Fibroblast of skin of left biceps (primary cell): Measurements from ENCODE around the gene CES4A.
"Not testable (repeated sequence)": the region's sequence is repeated elsewhere in the genome, so short reads cannot be mapped to it uniquely, and the experiment has no call there.

Experiments used
- DNase-seq, 2 experiments: peaks; one replicate each; pipeline ENCODE4 v3.0.0-alpha.2; 2013; ENCODE audit warnings: low read depth in 2 of 2

The CES4A gene

GRCh38 chr16:66991545-66992077 lies 3.2 kb downstream of the CES4A start:
- no peak for DNase-seq

- not testable (repeated sequence) for DNase-seq
Observed at GRCh38 chr16:66993558-66993957, 5.2 kb downstream of the CES4A start.

GRCh38 chr16:66996324-66996982 lies 8.1 kb downstream of the CES4A start:
- DNase-seq = no peak

GRCh38 chr16:66996983-66997358 lies 8.6 kb downstream of the CES4A start:
- DNase-seq = no peak

DNA sequence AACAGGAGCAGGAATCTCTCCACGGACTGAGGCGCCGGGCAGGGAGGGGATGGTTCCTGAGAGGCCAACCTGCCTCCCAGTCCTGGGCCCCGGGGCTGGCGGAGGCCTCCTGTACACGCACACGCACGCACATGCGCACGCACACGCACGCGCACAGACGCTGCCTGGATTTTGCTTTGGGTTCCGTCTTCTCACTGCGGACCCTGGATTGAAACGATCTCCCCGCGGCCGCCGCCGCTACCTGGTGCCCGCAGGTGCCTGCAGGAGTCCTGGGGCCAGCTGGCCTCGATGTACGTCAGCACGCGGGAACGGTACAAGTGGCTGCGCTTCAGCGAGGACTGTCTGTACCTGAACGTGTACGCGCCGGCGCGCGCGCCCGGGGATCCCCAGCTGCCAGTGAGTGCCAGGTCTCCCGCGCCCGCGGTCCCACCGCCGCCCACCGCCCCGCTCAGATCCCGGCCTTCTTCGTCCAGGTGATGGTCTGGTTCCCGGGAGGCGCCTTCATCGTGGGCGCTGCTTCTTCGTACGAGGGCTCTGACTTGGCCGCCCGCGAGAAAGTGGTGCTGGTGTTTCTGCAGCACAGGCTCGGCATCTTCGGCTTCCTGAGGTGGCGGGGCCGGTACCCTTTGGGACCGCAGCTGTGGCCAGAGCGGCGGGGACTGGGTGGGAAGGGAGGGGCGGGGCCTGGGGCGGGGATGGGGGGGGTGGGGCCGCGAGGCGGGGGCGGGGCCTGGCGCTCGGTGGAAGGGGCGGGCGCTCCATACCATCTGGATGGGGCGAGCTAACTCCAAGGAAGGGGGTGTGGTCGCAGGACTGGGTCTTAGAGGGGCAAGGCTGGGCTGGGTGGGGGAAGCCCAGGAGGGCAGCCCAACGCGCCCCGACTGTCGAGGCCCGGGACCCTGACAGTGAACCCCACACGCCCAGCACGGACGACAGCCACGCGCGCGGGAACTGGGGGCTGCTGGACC lies 12.3 kb downstream of the CES4A start:
- DNase-seq = no peak

DNA sequence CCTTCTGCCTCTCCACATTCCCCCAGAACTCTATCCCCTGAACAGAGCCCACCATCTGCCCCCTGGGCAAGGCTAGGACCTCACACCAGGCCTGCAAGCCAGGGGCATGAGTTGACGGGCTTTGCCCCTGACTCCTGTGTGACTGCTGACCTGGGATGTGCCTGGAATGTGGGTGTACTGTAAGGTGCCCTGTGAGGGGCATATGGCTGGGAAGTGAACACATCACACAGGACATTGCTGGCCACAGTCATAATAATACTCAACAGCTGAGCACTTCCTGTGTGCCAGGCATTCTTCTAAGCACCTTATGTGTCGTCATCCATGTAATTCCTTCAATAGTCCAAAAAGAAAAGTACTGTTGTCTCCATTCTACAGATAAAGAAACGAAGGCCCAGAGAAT lies 13.3 kb downstream of the CES4A start:
- no peak for DNase-seq

DNA sequence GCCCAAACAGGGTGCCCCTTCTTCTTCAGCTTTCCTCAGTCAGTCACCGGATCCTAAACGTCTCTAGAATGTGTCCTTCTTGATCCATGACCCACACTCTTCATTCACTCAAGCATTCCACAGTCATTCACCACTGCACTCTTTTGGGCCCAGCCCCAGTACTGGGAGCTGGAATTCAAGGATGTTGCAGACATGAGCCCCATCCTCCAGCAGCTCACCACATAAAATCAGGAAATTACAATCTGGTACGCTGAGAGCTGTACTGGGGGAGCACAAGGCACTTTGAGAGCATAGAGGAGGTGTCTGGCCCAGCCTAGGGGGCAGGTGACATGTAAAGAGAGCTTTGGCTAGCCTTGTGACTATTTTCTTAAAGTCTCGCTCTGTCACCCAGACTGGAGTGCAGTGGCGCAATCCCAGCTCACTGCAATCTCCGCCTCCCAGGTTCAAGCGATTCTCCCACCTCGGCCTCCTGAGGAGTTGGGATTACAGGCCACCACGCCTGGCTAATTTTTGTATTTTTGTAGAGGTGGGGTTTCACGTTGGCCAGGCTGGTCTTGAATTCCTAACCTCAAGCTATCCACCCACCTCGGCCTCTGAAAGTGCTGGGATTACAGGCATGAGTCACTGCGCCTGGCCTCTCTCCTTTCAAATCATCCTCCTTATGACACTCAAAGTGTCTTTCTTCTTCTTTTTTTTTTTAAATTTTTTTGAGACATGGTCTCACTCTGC lies 18.7 kb downstream of the CES4A start:
- no peak for DNase-seq

- DNase-seq = no peak
Observed at GRCh38 chr16:67009158-67009557, 20.8 kb downstream of the CES4A start.

DNA sequence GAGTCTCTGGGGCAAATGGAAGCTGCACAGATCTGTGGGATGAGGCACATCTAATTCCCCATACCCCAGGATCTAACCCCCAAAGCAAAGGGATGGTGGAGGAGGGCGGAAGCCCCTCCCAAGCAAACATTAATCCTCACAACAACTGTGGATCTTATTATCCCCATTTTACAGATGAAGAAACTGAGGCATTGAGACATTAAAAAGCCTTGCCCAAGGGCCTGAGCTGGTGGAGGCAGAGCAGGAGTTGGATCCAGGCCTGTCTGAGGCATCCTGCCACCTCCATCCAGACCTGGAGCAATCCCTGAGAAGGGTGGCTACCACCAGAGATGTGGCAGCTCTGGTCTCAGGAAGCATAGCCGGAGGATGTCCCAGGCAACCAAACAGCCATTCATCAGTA lies 22.9 kb downstream of the CES4A start:
- DNase-seq = no peak

DNA sequence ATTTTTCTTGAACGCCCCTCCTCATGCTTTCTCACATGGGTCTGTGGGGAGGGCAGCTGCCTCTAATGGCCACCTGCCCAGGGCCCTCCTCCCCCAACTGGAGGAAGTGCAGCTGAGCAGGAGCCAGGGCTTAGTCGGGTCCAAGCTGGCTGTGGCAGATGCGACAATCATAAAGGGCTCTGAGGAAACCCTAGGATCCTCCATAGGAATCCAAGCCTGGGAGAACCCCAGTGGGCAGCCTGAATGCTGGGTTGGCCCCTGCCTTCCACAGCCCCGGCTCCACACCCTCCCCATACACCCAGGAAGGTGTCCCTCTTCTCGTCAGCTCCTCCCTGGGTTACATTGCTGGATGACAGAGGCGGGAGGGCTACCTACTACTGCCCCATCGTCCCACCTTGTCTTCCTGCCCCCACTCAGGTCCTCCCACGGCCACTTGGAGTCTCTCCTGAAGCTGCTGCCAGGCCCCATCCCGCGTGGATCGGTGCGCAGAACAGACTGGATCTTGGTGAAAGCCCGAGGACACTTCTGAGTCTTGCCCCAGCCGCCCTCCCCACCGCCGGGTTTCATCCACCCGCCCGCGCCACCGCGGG lies 24.9 kb downstream of the CES4A start:
- DNase-seq = no peak

DNA sequence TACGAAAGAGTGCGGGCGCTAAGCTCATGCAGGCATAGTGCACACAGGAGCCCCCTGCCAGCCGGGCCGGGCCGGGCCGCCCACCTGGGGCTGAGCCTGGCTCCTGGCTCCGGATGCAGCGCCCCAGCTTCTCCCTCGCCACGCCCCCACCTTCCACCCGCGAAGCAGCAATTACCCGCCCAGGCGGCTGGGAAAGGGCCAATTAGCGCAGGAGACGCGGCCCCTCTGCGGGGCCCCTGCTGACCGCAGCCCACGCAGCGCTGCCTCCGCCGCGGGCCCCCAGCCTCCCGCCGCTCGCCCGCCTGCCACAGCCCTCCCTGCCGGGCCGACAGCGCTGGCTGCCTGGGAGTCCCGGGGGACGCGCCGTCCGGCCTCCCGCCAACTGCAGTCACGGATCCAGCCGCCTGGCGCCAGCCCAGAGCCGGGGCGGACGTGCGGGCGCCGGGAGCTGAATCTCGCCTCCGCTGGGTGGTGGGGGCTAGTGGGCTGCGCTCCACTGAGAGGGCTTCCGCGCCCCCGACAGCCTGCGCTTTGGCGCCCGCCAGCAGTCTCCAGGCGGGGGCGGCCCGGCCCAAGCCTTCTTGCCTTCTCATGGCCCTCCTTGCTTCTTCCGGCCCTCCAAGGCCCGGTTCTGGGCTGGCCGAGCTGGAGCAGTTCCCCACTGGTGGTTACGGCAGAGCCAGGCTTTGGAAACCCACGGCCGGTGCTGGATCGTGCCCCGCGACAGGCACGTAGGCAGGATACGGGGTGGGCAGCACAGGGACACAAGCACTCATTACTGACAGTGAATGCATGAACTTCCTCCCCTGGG lies 25.6 kb downstream of the CES4A start:
- DNase-seq = peak; percentile 50 to 58

DNA sequence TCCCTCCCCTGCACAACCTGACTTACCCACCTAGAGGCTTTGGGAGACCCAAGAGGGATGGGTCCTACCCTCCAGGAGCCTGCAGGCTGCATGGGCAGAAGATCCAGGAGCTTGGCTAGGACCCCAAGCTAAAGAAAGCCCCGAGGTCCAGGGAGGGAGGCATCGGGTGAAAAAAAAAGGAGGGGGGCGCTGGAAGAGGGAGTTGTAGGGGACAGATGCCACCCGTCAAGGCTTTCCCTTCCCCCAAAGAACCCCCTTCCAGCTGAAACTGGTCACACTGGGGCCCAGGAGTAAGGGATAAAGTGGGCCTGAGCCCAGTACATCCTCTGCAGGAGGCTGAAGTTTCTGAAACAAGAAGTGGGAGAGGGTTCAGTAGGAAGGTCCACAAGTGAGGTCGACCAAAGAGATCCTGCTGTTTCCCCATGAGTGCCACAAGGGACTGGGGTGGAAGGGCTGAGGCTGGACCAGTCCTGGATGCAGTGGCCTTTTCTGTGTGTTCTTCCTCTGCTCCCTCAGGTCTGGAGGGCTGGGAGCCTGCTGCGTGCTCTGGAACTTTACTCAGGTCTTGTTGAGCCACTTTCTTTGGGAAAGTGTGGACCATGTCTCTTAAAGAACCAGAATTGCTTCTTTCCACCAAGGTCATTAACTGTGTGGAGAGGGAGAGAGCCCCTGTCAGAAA lies 26.4 kb downstream of the CES4A start:
- DNase-seq = no peak

DNA sequence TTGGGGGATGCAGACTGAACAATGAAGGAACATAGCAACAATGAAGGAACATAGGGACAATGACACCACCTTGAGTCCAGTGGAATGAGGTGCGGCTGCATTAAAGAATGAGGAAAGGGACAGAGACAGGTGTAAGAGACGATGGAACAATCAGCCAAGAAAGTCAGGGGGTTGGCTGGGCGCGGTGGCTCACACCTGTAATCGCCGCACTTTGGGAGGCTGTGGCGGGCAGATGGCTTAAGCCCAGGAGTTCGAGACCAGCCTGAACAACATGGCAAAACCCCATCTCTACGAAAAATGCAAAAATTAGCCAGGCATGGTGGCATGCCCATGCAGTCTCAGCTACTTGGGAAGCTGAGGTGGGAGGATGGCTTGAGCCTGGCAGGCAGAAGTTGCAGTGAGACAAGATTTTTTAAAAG lies 26.9 kb downstream of the CES4A start:
- DNase-seq = no peak

DNA sequence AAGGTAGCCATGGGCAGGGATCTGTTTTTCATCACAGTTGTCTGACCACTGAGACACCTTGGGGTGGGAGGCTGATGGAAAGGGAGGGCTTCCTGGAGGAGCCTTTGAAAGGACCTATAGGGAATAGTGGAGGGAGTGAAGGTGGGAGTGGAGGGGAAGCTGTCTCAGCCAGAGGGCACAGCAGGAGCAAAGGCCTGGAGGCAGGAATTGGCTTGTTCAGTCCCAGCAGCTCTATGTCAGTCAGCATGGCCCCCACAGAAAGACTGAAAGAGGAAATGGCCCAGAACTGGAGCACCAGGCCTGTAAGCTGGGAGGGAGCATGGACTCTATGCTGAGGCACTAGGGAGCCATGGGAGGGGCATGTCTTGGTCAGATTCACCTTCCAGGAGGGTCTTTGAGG lies 27.8 kb downstream of the CES4A start:
- DNase-seq = no peak

- DNase-seq = no peak
Observed at GRCh38 chr16:67016681-67017420, 28.5 kb downstream of the CES4A start.

GRCh38 chr16:67017421-67017750 lies 29.0 kb downstream of the CES4A start:
- DNase-seq = no peak

GRCh38 chr16:67017810-67018488 lies 29.6 kb downstream of the CES4A start:
- DNase-seq = peak; percentile 78 to 80

DNA sequence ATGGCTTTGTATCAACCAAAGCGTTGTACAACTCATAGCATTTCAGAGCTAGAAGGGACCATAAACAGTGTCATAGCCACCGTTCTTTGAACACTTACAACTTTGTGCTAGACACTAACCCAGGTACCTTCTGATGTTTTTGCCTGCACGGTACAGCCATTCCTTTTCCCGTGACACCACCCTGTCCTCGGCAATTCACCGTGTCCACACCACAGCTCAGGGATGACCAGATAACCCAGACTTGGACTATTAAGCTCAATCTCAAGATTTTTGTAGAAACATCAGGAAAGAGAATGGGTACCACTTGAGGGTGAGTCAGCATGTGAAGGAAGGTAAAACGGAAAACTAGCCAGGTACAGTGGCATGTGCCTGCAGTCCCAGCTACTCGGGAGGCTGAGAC lies 30.8 kb downstream of the CES4A start:
- DNase-seq = no peak

GRCh38 chr16:67021321-67021720 lies 32.9 kb downstream of the CES4A start:
- no peak for DNase-seq
